ENCODE results near the gene PIPOX. TPM values are rescaled to one million over a fixed set of nuclear protein-coding genes. Genes with fewer than 3 reads are reported as not detected.

PIPOX gene
- polyA plus RNA-seq, 1 donor from 2014 or later = 4.4 TPM

DNA sequence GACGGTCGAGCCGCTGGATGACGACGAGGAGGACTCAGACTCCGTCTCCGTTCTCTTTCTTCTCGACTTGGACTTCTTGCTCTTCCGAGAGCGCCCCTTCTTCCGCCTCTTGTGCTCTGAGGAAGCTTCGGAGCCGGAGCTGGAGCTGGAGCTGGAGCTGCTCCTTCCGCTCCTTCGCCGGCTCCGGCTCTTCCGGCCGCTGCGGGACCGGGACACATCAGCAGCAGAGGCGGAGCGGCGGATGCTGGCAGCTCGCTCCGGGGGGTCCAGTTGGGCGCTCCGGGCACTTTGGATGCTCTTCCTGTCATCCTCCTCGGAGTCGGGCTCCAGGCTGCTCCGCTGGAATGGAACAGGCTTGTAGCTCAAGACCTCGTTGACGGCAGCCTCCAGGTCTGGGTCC is 36.9 kb downstream of the PIPOX start:
- Histone ChIP-seq H2AFZ (ENCODE audit: low read depth, low read length) (no peak overlapping the region), H3K9me2 (ENCODE audit: insufficient read depth, low read length) (no peaks in the 10 kb centered on the region), H3K79me2 (replicated peaks; ENCODE audit: insufficient read depth, low read length) (no peaks in the 10 kb centered on the region), H3K9me3 (ENCODE audit: low read length) (no peaks in the 10 kb centered on the region), H3K27ac (ENCODE audit: low read length) (no peak overlapping the region), H3K27me3 (ENCODE audit: insufficient read depth, low read depth, low read length) (no peaks in the 10 kb centered on the region), H3K4me3 (ENCODE audit: low read length) (no peak overlapping the region), H3F3A (ENCODE audit: insufficient read depth, low read length, poor library complexity, severe bottlenecking) (no peaks in the 10 kb centered on the region), H3K36me3 (ENCODE audit: insufficient read depth, low read length) (no peaks in the 10 kb centered on the region), H4K20me1 (ENCODE audit: insufficient read depth) (no peaks in the 10 kb centered on the region), H3K9ac (ENCODE audit: low read length) (no peak overlapping the region), H3K4me2 (ENCODE audit: low read length) (no peak overlapping the region)
- TF ChIP-seq POLR2AphosphoS5 (IDR thresholded peaks at IDR 0.05) = no peak
- no peak for TF ChIP-seq EP300 (conservative IDR thresholded peaks at IDR 0.05; ENCODE audit: poor library complexity, severe bottlenecking)
- TF ChIP-seq SMC3 (conservative IDR thresholded peaks at IDR 0.05; ENCODE audit: poor library complexity) = no peak
- no peak for TF ChIP-seq TAF1 (IDR thresholded peaks at IDR 0.05; ENCODE audit: low read depth)
- no peak for TF ChIP-seq EZH2 (IDR thresholded peaks at IDR 0.05; ENCODE audit: borderline replicate concordance, insufficient read depth, low read length, poor library complexity, severe bottlenecking)
- TF ChIP-seq, protein P1, sequence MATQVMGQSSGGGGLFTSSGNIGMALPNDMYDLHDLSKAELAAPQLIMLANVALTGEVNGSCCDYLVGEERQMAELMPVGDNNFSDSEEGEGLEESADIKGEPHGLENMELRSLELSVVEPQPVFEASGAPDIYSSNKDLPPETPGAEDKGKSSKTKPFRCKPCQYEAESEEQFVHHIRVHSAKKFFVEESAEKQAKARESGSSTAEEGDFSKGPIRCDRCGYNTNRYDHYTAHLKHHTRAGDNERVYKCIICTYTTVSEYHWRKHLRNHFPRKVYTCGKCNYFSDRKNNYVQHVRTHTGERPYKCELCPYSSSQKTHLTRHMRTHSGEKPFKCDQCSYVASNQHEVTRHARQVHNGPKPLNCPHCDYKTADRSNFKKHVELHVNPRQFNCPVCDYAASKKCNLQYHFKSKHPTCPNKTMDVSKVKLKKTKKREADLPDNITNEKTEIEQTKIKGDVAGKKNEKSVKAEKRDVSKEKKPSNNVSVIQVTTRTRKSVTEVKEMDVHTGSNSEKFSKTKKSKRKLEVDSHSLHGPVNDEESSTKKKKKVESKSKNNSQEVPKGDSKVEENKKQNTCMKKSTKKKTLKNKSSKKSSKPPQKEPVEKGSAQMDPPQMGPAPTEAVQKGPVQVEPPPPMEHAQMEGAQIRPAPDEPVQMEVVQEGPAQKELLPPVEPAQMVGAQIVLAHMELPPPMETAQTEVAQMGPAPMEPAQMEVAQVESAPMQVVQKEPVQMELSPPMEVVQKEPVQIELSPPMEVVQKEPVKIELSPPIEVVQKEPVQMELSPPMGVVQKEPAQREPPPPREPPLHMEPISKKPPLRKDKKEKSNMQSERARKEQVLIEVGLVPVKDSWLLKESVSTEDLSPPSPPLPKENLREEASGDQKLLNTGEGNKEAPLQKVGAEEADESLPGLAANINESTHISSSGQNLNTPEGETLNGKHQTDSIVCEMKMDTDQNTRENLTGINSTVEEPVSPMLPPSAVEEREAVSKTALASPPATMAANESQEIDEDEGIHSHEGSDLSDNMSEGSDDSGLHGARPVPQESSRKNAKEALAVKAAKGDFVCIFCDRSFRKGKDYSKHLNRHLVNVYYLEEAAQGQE (IDR thresholded peaks at IDR 0.05; ENCODE audit: borderline replicate concordance) = no peak
- TF ChIP-seq RAD21 (conservative IDR thresholded peaks at IDR 0.05) = no peak
- TF ChIP-seq CTCF (IDR thresholded peaks at IDR 0.05; ENCODE audit: poor library complexity, severe bottlenecking) = no peak
- TF ChIP-seq MXI1 (conservative IDR thresholded peaks at IDR 0.05; ENCODE audit: poor library complexity, severe bottlenecking) = no peak

GRCh38 chr17:29080323-29080722 is 37.4 kb downstream of the PIPOX start:
- Histone ChIP-seq H3K9ac (ENCODE audit: low read length) (no peak overlapping the region), H3K36me3 (ENCODE audit: insufficient read depth, low read length) (no peaks in the 10 kb centered on the region), H3K9me2 (ENCODE audit: insufficient read depth, low read length) (no peaks in the 10 kb centered on the region), H3K79me2 (replicated peaks; ENCODE audit: insufficient read depth, low read length) (no peaks in the 10 kb centered on the region), H3K27me3 (ENCODE audit: insufficient read depth, low read depth, low read length) (no peaks in the 10 kb centered on the region), H4K20me1 (ENCODE audit: insufficient read depth) (no peaks in the 10 kb centered on the region), H3K4me2 (ENCODE audit: low read length) (no peak overlapping the region), H3K4me3 (ENCODE audit: low read length) (no peak overlapping the region), H2AFZ (ENCODE audit: low read depth, low read length) (no peak overlapping the region), H3K9me3 (ENCODE audit: low read length) (no peaks in the 10 kb centered on the region), H3F3A (ENCODE audit: insufficient read depth, low read length, poor library complexity, severe bottlenecking) (no peaks in the 10 kb centered on the region), H3K27ac (ENCODE audit: low read length) (peak overlapping the region; percentile 53)
- TF ChIP-seq EP300 (conservative IDR thresholded peaks at IDR 0.05; ENCODE audit: poor library complexity, severe bottlenecking) = no peak
- TF ChIP-seq CTCF (IDR thresholded peaks at IDR 0.05; ENCODE audit: poor library complexity, severe bottlenecking) = no peak
- no peak for TF ChIP-seq TAF1 (IDR thresholded peaks at IDR 0.05; ENCODE audit: low read depth)
- TF ChIP-seq, protein P1 (IDR thresholded peaks at IDR 0.05; ENCODE audit: borderline replicate concordance) = no peak
- no peak for TF ChIP-seq MXI1 (conservative IDR thresholded peaks at IDR 0.05; ENCODE audit: poor library complexity, severe bottlenecking)
- no peak for TF ChIP-seq EZH2 (IDR thresholded peaks at IDR 0.05; ENCODE audit: borderline replicate concordance, insufficient read depth, low read length, poor library complexity, severe bottlenecking)
- TF ChIP-seq RAD21 (conservative IDR thresholded peaks at IDR 0.05) = no peak
- no peak for TF ChIP-seq POLR2AphosphoS5 (IDR thresholded peaks at IDR 0.05)
- no peak for TF ChIP-seq SMC3 (conservative IDR thresholded peaks at IDR 0.05; ENCODE audit: poor library complexity)

Data from neural cell (in vitro differentiated cells).